Measurements from ENCODE around the gene DYSF.

The DYSF gene

DNA sequence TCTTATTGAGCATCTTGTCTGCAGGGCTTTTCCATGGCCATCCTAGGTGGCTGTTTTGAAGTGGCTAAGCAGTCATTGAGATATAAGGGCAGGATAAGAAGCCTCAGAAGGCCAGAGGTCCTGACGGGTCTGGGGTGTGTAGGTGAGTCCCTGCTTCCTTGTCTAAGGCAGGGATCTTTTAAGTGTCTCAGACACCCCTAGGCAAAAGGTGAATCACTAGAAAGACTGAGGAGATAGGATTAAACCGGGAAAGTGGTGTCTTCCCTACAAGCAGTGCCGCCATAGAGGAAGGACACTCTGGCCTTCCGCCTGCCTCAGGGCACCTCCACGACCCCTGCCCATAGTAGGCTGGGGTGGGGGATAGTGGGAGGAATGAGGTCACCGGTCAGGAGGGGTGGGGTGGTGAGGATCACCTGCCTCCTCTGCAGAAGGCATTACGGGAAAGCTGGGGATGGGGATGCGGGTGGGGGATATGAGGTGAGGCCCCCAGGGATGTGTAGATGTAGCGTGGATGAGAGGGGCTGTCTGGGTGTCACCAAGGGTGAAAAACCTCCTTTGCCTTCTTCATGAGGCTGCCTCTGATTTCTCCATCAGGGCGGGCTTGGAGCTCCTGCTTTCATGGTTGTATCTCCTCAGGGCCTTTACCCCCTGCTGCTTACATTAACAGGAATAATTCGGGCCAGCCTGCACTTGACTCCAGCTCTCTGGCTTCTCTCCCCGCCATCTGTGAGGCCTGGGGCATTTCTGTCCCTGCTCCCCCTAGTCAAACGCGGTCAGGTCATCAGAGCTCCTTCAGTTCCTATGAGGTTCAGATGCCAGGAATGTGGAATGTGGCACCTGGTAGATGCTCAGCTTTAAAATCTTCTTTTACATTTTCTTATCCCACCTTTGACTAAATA, 244.0 kb downstream of the DYSF start:
- DNase-seq, result no peak

DNA sequence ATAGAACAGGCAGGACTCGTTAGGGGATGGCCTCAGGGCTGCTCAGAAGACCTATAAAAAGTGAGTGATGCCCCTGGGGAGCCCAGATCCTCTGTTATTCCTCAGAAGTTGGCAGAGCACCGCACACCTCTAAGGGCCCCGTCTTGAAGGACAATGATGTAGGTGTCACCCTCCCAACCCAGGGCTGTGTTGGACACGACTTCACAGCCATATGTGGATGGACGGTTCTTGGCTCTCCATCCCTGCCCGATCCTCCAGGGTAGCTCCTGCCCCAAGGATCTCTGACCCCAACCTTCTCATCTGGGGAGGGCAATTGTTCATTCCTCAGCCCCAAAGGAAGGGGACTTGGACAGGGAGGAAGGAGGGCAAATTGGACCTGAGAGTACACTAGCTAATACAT, 246.1 kb downstream of the DYSF start:
- no peak for DNase-seq

DNA sequence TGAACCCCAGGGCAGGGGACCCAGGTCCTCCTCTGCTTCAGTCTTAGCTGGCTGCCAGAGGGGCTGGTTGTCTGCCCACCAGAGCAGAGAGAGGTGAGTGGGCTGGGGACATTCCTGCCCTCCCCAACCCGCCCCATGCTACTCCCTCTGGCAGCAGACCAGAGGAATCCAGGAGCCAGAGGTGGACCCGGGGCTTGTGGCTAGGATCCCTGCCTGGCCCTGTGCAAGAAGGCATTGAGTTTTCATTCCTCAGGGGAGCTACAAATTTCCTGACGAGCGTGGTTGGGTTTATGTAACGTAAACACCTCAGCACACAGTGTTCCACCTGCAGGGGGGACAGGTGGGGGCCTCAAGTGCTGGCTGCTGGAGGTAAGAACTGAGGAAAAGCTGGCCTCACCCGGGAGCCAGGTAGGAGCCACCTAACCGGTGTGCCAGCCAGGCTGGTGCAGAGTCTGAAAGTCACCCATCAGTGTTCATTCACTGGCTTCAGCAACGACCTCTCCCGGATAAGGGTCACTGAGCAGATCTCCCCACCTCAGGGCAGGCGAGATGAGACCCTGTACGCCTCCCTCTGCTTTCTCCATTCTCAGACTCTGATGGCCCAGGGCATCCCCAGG, 246.8 kb downstream of the DYSF start:
- no peak for DNase-seq

DNA sequence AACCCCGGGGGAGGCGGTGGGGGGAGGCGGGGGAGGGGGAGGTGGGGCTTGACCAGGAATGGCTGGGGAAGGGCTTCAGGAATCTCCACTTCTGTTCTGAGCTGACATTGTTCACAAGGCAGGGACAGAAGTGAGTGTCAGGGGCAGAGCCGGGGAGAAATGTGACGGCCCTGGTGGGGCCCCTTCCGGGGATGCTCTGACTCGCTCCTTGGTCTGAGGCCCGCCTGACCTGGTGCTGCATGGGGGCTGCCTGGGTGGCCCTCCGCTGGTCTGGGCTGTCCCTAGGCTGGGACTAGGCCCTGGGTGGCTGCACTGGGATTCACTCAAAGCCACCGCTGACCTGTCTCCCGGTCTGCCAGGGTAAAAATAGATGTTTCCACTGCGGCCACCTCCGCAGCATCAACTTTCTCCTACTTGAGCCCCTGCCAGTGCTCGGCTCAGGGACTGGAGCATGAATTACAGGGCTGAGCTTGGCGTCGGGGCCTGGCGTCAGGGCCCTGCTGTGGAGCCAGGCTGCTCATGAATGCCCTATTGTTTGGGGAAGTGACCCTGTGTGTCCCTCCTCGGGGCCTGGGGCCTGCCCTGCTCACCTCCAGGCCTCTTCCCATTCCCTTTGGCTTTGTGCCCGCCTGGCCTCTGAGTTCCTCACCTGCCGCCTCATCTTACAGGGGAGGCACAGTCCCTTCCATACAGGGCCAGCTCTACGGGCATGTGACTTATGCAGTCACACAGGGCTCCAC, 247.5 kb downstream of the DYSF start:
- DNase-seq, result no peak

DNA sequence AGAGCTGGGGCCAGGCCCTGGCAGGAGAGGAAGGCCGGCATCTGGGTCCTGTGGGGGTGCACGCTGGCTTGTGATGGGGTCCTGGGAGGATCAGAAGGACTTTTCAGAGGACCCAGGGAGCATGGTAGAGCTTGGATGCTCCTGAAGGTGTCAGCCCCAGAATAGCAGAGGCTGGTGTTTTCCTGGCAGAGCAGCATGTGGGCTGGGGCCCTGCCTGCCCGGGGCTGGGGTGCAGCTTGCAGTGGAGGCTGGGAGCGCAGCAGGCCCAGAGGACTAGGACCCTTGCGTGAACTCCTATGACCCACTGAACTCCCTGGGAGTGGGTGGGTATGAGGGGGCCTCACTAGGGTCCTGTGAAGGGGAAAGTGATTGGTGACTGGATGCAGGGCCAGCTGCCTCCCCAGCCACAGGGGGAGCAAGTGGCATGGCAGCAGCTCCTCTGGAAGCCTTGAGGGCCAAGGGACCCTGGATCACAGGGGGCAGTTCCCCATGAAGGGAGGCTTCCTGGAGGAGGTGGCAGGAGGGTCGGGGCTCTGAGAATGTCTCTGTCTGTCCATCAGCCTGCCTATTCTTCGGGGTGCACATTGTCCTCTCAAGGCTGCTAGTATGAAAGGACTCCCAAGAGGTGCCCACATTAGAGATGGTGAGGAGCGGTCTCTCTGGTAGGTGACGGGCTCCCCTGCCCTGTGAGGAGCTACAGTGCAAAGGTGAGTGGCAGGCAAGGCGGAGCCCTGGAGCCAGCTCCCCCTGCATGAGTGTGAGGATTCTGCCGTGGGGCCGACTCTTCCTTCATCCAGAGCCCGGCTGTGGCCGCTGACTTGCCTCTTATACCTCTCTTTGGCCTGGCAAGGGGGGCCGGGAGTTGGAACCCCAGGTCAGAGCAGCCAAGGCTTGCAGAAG, 249.0 kb downstream of the DYSF start:
- DNase-seq, result no peak

- DNase-seq, result no peak
These were observed 249.9 kb downstream of the DYSF start for GRCh38 chr2:71702971-71703898.

- DNase-seq, result no peak
These were observed 250.8 kb downstream of the DYSF start for GRCh38 chr2:71704131-71704561.

- no peak for DNase-seq
These were observed 251.3 kb downstream of the DYSF start for GRCh38 chr2:71704688-71705087.

- no peak for DNase-seq
These were observed 252.0 kb downstream of the DYSF start for GRCh38 chr2:71705171-71705960.

DNA sequence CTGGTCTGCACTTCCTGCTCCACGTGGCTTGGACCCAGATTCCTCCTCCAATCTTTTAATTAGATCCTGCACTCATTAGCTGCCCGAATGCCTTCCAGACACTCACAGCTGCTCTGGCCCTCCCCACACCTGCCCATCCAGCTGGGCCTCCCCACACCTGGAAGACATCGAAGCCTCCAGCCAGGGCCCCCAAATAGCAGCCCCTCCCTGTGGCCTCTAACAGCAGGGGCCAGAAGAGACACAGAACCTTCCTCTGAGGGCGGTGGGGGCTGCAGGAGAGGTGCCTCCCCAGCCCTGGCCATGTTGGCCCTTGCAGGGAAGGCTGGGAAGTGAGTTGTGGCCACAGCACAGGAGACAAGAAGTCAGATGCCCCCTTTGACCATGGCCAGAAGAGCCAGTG, 252.8 kb downstream of the DYSF start:
- DNase-seq, result no peak

GRCh38 chr2:71706836-71707235, 253.5 kb downstream of the DYSF start:
- no peak for DNase-seq

GRCh38 chr2:71710367-71711132, 257.2 kb downstream of the DYSF start:
- DNase-seq, result no peak

- no peak for DNase-seq
These were observed 257.9 kb downstream of the DYSF start for GRCh38 chr2:71711133-71711855.

DNA sequence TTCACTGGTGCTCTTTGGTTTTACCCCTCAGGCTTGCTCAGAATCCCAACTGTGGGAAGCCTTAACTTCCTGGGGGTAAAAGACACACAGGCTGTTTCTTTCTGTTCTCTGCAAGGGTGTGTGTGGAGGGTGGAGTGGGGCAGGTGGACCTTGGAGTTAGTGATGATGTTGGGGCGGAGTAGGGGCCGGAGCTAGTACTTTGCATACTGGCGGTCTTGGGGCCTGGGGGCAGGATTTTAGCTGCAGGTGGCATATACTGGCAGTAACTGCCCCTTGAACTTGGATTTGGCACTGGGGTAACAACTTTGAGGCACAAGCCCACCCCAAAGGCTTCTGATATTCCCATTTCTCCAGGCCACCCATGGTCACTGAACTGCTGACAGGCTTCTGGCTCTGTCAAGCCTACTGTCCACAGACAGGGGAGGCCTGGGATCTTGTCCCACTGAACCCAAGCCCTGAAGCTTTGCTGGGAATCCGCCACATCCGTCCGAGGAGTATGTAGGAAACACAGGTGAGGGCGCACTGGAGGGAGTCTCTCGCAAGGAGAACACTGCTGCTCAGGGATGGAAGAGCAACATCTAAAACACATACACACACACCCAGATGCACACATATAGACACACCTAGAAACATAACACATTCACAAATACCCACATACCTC, 258.9 kb downstream of the DYSF start:
- DNase-seq, result no peak

DNA sequence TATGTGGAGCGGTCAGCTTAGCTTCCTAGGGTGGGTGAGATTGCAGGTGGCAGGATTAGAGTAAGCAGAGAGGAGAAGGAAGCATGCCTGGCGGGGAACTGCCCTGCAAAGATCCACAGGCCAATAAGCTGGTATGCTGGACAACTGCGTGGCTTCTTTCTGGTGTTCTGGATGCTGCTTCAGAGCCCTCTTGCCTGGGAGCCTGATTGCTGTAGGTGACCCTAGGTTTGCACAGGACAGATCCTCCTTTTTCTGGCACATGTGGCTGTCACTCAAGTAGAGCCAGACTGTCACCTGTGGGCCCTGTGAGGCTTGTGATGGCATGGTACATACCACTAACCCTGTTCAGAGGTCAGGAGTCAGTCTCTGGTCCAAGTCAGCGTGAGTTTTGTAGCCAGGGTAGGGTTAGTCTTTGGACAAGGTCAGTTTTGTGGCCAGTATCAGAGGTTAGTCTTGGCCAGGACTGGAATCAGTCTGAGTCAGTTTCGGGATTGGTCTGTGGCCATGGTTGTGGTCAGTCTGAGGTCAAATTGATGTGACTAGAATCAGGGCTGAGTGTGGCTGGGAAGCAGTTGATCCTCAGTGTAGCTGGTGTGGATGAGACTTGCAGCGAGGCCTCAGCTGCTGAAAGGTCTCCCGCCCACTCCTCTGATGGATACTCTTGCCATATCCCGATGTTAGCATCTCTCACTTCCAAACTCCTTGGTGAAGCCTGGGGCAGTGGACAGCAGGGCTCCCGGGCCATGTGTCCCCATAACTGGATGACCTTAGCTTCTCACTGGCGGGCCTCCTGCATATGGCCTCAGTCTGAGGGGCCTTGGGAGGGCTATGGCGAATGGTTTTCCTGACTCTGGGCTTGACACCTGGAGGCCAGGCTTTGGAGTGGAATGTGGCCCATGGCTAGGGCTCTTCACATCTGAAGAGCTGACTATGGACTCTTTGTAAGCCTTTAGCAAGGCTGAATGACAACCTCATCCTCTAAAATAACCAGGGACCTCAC, 260.5 kb downstream of the DYSF start:
- no peak for DNase-seq

GRCh38 chr2:71714601-71715240, 261.4 kb downstream of the DYSF start:
- no peak for DNase-seq

Measured in activated naive CD4-positive, alpha-beta T cell treated with anti-CD3 and anti-CD28 coated beads, Interleukin-2, amount 50 U/mL, for 16 hours (primary cell).